ENCODE data around the gene YIPF1. TPM values are rescaled to one million over a fixed set of nuclear protein-coding genes. Genes with fewer than 3 reads are reported as not detected.
A peak's percentile ranks its signal among the peaks of the same experiment; 100 is the strongest.

YIPF1 gene
- 10 to 100 TPM; 13.5 to 20.3 TPM for polyA plus RNA-seq

DNA sequence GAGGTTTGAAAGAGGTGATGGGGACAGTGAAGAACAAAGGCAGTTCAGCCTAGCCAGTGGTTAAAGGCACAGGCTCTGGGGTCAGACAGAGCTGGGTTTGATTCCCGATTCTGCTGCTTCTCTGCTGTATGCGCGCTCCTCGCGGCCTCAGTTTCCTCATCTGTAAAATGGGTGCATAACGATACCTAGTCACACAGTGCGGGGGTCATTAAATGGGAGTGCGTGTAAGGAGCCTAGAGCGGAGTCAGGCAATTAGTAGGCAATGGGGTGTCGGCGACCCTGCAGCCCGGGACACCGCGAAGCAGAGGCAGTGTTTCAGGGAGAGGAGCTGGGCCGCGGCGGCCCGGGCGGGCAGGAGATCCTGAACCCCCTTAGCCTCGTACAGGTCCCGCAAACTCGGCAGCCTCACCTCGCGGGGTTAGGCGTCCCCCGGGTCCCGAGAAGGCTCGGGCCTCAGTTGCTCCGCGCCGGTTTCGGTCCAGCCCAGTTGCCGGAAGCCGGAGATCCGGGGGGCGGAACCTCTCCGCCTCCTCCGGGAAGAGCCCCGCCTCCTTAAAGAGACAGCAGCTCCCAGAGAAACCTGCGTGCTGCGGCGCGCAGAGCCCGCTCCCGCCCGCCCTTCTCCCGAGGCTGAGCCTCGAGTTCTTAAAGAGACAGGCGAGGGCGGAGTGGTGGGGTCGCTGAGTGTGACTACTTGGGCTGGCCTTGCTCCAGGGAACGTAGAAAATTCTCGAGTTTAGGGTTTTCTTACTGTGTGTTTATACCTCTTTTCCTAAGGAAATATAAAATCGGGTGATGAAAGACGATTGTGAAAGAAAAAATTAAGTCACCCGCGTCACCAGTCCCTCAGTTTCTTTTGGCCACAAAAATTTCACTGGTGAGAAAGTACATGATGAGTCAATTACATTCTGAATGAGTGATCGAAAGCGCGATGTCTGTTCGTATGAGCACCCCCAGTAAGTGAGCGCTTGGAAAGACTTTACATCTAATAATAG, at the start of gene YIPF1:
TSS of gene YIPF1 (minus strand) at position 494 of the 995 bp plus-strand sequence. CDS start 860 bp downstream, outside the sequence.
- 2% methylated on average over 61 to 62 of the region's 62 CpGs for WGBS, 2 donors

DNA sequence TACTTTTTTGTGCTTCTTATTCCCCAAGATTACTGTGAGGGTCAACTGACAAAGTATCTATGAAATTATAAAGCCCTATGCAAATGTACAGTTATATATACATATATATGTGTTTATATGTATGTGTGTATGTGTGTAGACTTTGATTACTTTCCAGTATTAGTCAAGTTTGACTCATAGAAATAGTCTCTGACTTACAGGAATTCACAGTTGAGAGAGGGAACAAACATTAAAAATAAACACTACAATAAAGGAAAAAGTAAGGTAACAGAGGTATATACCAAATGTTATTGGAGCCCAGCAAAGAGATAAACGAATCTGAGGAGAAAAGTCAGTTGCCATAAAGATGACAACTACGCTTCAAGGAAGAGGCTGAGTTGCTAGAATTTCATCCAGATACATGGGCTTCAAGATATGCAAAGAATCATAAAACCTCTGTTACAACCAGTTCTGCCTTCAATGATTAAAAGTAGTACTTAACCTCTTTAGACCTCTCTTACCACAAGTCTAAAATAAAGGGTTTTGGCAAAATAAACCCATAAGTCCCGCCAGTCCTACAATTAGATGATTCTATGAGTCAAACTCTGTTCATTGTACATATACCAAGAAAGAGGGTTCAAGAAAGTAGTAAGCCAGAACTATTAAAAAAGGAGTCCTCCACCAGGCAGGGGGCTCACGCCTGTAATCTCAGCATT, 48.7 kb upstream of the YIPF1 start:
- H3K9me3 ChIP-seq (ENCODE audit: control insufficient read depth in 2 of 2, insufficient read depth in 1 of 2, low read depth in 1 of 2, low read length in 1 of 2) = no peaks in the 10 kb centered on the region
- H3K27me3 ChIP-seq (ENCODE audit: control insufficient read depth in 1 of 2, insufficient read depth in 2 of 2, low read length in 2 of 2) = no peaks in the 10 kb centered on the region
- H3K4me1 ChIP-seq (ENCODE audit: control insufficient read depth in 2 of 2, insufficient read depth in 2 of 2, low read length in 1 of 2) = no peaks in the 10 kb centered on the region
- H3K4me3 ChIP-seq (ENCODE audit: low read depth in 1 of 2, low read length in 2 of 2) = no peak overlapping the region
- no peak overlapping the region for H3K27ac ChIP-seq (ENCODE audit: low read depth in 2 of 2, low read length in 1 of 2)
- H3K36me3 ChIP-seq (ENCODE audit: control insufficient read depth in 2 of 2, insufficient read depth in 2 of 2, low read length in 1 of 2) = no peaks in the 10 kb centered on the region
- WGBS, 2 donors = 89 to 92% methylated on average over 4 of the region's 4 CpGs

More for the DNA sequence above, at the start of gene YIPF1:
- Histone ChIP-seq H3K9me3 (ENCODE audit: control insufficient read depth in 2 of 2, insufficient read depth in 1 of 2, low read depth in 1 of 2, low read length in 1 of 2) (no peaks in the 10 kb centered on the region), H3K27me3 (ENCODE audit: control insufficient read depth in 1 of 2, insufficient read depth in 2 of 2, low read length in 2 of 2) (no peaks in the 10 kb centered on the region), H3K36me3 (ENCODE audit: control insufficient read depth in 2 of 2, insufficient read depth in 2 of 2, low read length in 1 of 2) (peaks cover 0 to 3% of the 10 kb centered on the region in 2 donors), H3K4me1 (ENCODE audit: control insufficient read depth in 2 of 2, insufficient read depth in 2 of 2, low read length in 1 of 2) (peaks cover 0 to 4% of the 10 kb centered on the region in 2 donors), H3K4me3 (ENCODE audit: low read depth in 1 of 2, low read length in 2 of 2) (peak within 1 kb of the TSS; percentile 78 to 92), H3K27ac (ENCODE audit: low read depth in 2 of 2, low read length in 1 of 2) (peak within 1 kb of the TSS; percentile 72 to 94)

DNA sequence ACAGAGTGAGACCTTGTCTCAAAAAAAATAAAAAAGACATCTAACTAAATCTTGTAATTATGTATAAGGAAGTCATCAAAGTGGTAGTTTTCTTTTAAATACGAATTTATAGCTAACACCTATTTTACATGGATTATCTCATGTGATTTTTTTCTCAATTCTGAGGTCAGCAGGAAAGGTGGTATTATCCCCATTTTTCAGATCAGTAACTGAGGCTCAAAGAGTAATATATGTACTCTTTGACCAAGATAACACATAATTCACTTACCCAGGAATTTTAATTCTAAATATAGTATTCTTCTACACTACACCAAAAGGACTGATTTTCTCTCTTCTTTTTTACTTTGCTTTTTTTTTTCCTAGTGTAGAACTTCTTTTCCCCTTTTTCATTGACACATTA, 46.8 kb upstream of the YIPF1 start:
- H3K27ac ChIP-seq (ENCODE audit: low read depth in 2 of 2, low read length in 1 of 2) = no peak overlapping the region
- H3K4me1 ChIP-seq (ENCODE audit: control insufficient read depth in 2 of 2, insufficient read depth in 2 of 2, low read length in 1 of 2) = no peaks in the 10 kb centered on the region
- H3K36me3 ChIP-seq (ENCODE audit: control insufficient read depth in 2 of 2, insufficient read depth in 2 of 2, low read length in 1 of 2) = no peaks in the 10 kb centered on the region
- H3K9me3 ChIP-seq (ENCODE audit: control insufficient read depth in 2 of 2, insufficient read depth in 1 of 2, low read depth in 1 of 2, low read length in 1 of 2) = no peaks in the 10 kb centered on the region
- 94 to 97% methylated on average over 1 of the region's 1 CpG for WGBS, 2 donors
- H3K27me3 ChIP-seq (ENCODE audit: control insufficient read depth in 1 of 2, insufficient read depth in 2 of 2, low read length in 2 of 2) = no peaks in the 10 kb centered on the region
- no peak overlapping the region for H3K4me3 ChIP-seq (ENCODE audit: low read depth in 1 of 2, low read length in 2 of 2)

DNA sequence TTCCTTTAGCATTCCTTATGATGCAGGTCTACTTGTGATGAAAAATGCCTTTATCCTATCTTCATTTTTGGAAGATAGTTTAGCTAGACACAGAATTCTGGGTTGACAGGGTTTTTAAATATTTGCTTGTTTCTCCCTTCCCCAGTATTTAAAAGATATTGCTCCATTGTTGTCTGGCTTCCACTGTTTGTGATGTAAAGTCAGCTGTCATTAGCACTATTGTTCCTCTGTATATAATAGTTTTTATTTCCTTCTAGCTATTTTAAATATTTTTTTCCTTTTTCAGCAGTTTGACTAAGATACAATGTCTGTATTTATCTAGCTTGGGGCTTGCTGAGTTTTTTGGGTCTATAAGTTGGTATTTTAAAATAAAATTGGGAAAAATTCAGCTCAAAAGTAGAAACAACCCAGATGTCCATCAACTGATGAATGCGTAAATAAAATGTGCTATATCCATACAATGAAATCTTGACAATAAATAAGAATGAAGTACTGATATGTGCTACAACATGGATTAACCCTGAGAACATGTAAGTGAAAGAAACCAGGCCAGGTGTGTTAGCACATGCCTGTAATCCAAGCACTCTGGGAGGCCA, 44.7 kb upstream of the YIPF1 start:
- Histone ChIP-seq H3K9me3 (ENCODE audit: control insufficient read depth in 2 of 2, insufficient read depth in 1 of 2, low read depth in 1 of 2, low read length in 1 of 2) (no peaks in the 10 kb centered on the region), H3K27me3 (ENCODE audit: control insufficient read depth in 1 of 2, insufficient read depth in 2 of 2, low read length in 2 of 2) (no peaks in the 10 kb centered on the region), H3K4me3 (ENCODE audit: low read depth in 1 of 2, low read length in 2 of 2) (no peak overlapping the region), H3K4me1 (ENCODE audit: control insufficient read depth in 2 of 2, insufficient read depth in 2 of 2, low read length in 1 of 2) (no peaks in the 10 kb centered on the region), H3K27ac (ENCODE audit: low read depth in 2 of 2, low read length in 1 of 2) (no peak overlapping the region), H3K36me3 (ENCODE audit: control insufficient read depth in 2 of 2, insufficient read depth in 2 of 2, low read length in 1 of 2) (no peaks in the 10 kb centered on the region)
- 98 to 100% methylated on average over 1 of the region's 1 CpG for WGBS, 2 donors

DNA sequence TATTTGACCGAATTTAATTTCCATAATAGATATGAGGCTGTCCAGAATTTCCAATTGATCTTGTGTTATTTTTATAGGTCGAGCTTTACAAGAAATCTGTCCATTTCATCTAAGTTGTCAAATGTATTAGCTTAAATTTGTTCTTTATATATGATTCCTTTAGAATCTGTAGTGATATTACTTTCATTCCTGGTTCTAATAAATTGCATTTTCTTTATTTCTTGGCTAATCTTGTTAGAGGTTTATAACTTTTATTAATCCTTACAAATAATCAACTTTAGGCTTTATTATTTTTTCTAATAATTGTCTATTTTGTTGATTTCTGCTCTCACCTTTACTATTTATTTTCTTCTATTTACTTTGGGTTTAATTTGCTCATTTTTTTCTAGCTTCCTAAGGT, 41.9 kb upstream of the YIPF1 start:
- H3K4me3 ChIP-seq (ENCODE audit: low read depth in 1 of 2, low read length in 2 of 2) = no peak overlapping the region
- no peaks in the 10 kb centered on the region for H3K9me3 ChIP-seq (ENCODE audit: control insufficient read depth in 2 of 2, insufficient read depth in 1 of 2, low read depth in 1 of 2, low read length in 1 of 2)
- H3K27me3 ChIP-seq (ENCODE audit: control insufficient read depth in 1 of 2, insufficient read depth in 2 of 2, low read length in 2 of 2) = no peaks in the 10 kb centered on the region
- WGBS, 2 donors = 97 to 98% methylated on average over 2 of the region's 2 CpGs
- H3K27ac ChIP-seq (ENCODE audit: low read depth in 2 of 2, low read length in 1 of 2) = no peak overlapping the region
- peaks cover 0 to 5% of the 10 kb centered on the region in 2 donors for H3K36me3 ChIP-seq (ENCODE audit: control insufficient read depth in 2 of 2, insufficient read depth in 2 of 2, low read length in 1 of 2)
- no peaks in the 10 kb centered on the region for H3K4me1 ChIP-seq (ENCODE audit: control insufficient read depth in 2 of 2, insufficient read depth in 2 of 2, low read length in 1 of 2)

DNA sequence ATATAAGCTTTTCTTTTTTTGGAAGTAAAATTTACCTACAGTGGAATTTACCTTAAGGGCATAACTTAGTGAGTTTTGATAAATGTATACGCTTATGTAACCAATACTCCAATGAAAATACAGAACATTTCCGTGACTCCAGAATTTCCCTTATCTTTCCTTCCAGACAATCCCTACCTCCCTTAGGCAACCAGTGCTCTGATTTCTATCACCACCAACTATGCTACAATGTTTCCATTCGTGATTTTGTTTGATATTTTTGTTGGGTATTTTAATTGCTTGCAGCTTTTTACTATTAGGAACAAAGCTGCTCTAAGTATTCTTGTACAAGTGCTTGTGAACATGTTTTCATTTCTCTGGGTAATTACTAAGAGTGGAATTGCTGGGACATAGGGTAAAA, 41.3 kb upstream of the YIPF1 start:
- Histone ChIP-seq H3K27ac (ENCODE audit: low read depth in 2 of 2, low read length in 1 of 2) (no peak overlapping the region), H3K4me1 (ENCODE audit: control insufficient read depth in 2 of 2, insufficient read depth in 2 of 2, low read length in 1 of 2) (no peaks in the 10 kb centered on the region), H3K4me3 (ENCODE audit: low read depth in 1 of 2, low read length in 2 of 2) (no peak overlapping the region), H3K9me3 (ENCODE audit: control insufficient read depth in 2 of 2, insufficient read depth in 1 of 2, low read depth in 1 of 2, low read length in 1 of 2) (no peaks in the 10 kb centered on the region), H3K27me3 (ENCODE audit: control insufficient read depth in 1 of 2, insufficient read depth in 2 of 2, low read length in 2 of 2) (no peaks in the 10 kb centered on the region), H3K36me3 (ENCODE audit: control insufficient read depth in 2 of 2, insufficient read depth in 2 of 2, low read length in 1 of 2) (peaks cover 0 to 5% of the 10 kb centered on the region in 2 donors)
- WGBS, 2 donors = 86 to 87% methylated on average over 3 of the region's 3 CpGs

DNA sequence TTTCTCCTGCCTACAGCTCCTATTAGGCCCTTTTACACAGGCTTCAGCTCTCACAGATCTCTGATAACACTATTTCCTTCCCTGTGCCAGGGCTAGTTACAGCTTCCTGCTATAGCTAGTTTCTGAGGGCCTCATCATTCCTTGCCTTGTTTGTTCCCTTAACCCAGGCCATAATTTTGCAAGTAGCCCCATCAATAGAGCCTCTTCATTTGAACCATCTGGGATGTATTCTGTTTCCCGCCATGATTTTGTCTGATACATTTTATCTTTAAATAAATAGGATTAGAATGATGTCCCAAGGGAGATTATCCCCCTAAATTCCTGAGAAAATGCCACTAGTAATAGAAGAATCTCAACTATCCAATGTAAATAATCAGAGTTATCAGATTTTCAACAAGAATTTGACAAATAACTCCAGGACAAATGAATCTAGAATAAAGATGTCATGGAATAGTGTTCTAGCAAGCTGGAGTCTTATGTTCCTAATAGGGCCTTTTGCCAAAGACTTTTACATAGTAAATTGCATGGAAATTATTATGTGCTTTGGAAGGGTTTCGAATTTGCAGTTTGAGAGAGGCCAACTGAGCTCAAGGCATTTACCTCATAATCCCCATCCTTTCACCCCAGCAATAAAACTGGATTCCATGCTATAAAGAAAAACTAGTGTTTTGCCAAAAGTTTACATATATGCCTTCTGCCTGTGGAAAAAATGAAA, 39.8 kb upstream of the YIPF1 start:
- Histone ChIP-seq H3K36me3 (ENCODE audit: control insufficient read depth in 2 of 2, insufficient read depth in 2 of 2, low read length in 1 of 2) (peaks cover 0 to 5% of the 10 kb centered on the region in 2 donors), H3K4me1 (ENCODE audit: control insufficient read depth in 2 of 2, insufficient read depth in 2 of 2, low read length in 1 of 2) (no peaks in the 10 kb centered on the region), H3K27ac (ENCODE audit: low read depth in 2 of 2, low read length in 1 of 2) (no peak overlapping the region), H3K27me3 (ENCODE audit: control insufficient read depth in 1 of 2, insufficient read depth in 2 of 2, low read length in 2 of 2) (no peaks in the 10 kb centered on the region), H3K9me3 (ENCODE audit: control insufficient read depth in 2 of 2, insufficient read depth in 1 of 2, low read depth in 1 of 2, low read length in 1 of 2) (no peaks in the 10 kb centered on the region), H3K4me3 (ENCODE audit: low read depth in 1 of 2, low read length in 2 of 2) (no peak overlapping the region)
- WGBS, 2 donors = 76% methylated on average over 2 of the region's 2 CpGs

DNA sequence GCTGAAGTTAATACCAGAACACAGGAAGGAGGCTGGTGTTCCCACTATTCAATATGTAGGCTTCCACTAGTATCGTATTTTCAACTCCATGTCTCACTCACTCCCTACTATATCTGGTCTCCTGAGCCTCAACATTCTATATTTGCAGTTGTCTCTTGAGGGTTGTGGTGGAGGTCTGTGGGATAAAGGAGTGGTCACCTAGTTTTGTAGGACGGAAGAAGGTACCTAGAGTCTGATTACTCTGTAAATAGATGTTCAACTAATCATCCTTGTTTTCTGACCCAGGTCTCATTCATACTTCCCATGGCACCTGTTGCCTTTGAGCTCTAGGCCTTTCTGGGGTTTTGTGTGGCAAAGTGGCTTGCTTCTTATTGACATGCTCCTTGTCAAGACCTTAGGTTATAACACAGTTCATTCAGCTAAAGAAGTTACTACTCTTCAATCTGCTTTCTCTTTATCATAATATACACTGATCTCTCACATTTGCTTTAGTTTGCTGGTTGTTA, 37.8 kb upstream of the YIPF1 start:
- 95 to 97% methylated on average over 2 of the region's 2 CpGs for WGBS, 2 donors
- H3K27me3 ChIP-seq (ENCODE audit: control insufficient read depth in 1 of 2, insufficient read depth in 2 of 2, low read length in 2 of 2) = no peaks in the 10 kb centered on the region
- peaks cover 0 to 7% of the 10 kb centered on the region in 2 donors for H3K36me3 ChIP-seq (ENCODE audit: control insufficient read depth in 2 of 2, insufficient read depth in 2 of 2, low read length in 1 of 2)

DNA sequence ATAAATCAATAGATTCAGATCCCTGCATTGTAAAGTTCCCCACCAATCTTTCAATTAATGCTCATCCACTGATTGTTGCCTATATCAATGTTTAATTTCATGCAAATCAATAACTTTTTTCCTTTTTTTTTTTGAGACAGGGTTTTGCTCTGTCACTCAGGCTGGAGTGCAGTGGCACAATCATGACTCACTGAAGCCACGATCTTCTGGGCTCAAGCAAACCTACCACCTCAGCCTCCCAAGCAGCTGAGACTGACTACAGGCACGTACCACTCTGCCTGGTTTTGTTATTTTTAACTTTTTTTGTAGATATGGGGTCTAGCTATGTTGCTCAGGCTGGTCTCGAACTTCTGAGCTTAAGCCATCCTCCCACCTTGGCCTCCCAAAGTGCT, 30.1 kb upstream of the YIPF1 start:
- no peak overlapping the region for H3K4me3 ChIP-seq (ENCODE audit: low read depth in 1 of 2, low read length in 2 of 2)
- H3K4me1 ChIP-seq (ENCODE audit: control insufficient read depth in 2 of 2, insufficient read depth in 2 of 2, low read length in 1 of 2) = no peaks in the 10 kb centered on the region
- H3K36me3 ChIP-seq (ENCODE audit: control insufficient read depth in 2 of 2, insufficient read depth in 2 of 2, low read length in 1 of 2) = peaks cover 0 to 4% of the 10 kb centered on the region in 2 donors
- H3K9me3 ChIP-seq (ENCODE audit: control insufficient read depth in 2 of 2, insufficient read depth in 1 of 2, low read depth in 1 of 2, low read length in 1 of 2) = no peaks in the 10 kb centered on the region
- no peak overlapping the region for H3K27ac ChIP-seq (ENCODE audit: low read depth in 2 of 2, low read length in 1 of 2)
- H3K27me3 ChIP-seq (ENCODE audit: control insufficient read depth in 1 of 2, insufficient read depth in 2 of 2, low read length in 2 of 2) = no peaks in the 10 kb centered on the region
- WGBS, 2 donors = 79 to 83% methylated on average over 3 of the region's 3 CpGs

More for the DNA sequence above, 37.8 kb upstream of the YIPF1 start:
- no peak overlapping the region for H3K4me3 ChIP-seq (ENCODE audit: low read depth in 1 of 2, low read length in 2 of 2)
- H3K27ac ChIP-seq (ENCODE audit: low read depth in 2 of 2, low read length in 1 of 2) = no peak overlapping the region
- no peaks in the 10 kb centered on the region for H3K9me3 ChIP-seq (ENCODE audit: control insufficient read depth in 2 of 2, insufficient read depth in 1 of 2, low read depth in 1 of 2, low read length in 1 of 2)
- H3K4me1 ChIP-seq (ENCODE audit: control insufficient read depth in 2 of 2, insufficient read depth in 2 of 2, low read length in 1 of 2) = no peaks in the 10 kb centered on the region

Measured in esophagus (tissue), 2 donors.